GM12864 (cell line): ENCODE results near the gene GCLC.

Experiments
- DNase-seq: peaks from one replicate; pipeline ENCODE4 v3.0.0-alpha.2; 2011; ENCODE audit warnings: low read depth
- H3K4me3 ChIP-seq: 2 replicates; pipeline ENCODE4 v1.5.1; 2011; ENCODE audit warnings: mild to moderate bottlenecking, low read depth, low read length, control low read depth
- CTCF ChIP-seq: IDR thresholded peaks from 2 replicates; pipeline ENCODE4 v1.5.1; 2011; ENCODE audit warnings: low read depth, mild to moderate bottlenecking, moderate library complexity, low read length, control low read depth, inconsistent platforms; ENCODE audit errors: missing control alignments

Gene GCLC

GRCh38 chr6:53503060-53503459 is 41.8 kb downstream of the GCLC start:
- no peak for TF ChIP-seq CTCF
- DNase-seq, result no peak

DNA sequence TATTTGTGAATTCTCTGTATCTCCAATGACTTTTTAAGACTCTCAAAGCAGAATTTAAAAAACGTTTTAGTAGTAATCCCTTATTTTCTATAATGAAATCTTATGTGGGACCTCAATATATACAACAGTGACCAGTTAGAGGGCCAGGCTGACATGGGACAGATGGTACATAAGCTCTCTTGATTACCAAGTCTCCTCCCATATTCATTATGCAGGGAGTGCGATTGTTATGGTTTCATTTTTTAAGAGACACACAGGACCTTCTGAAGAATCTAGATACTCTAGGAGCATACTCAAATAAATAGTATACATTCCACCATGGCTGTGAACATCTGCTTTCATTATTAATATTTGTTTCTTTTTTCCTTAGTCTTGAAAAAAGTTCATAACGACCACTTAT is 43.5 kb downstream of the GCLC start:
- no peak overlapping the region for H3K4me3 ChIP-seq
- no peak for TF ChIP-seq CTCF
- DNase-seq, result no peak

More at GRCh38 chr6:53503060-53503459, 41.8 kb downstream of the GCLC start:
- H3K4me3 ChIP-seq, result no peak overlapping the region

GRCh38 chr6:53500095-53500494 is 44.8 kb downstream of the GCLC start:
- DNase-seq, result no peak
- no peak overlapping the region for H3K4me3 ChIP-seq
- TF ChIP-seq CTCF, result no peak

- no peak overlapping the region for H3K4me3 ChIP-seq
- TF ChIP-seq CTCF, result no peak
- no peak for DNase-seq
Measured at GRCh38 chr6:53499094-53499493, 45.8 kb downstream of the GCLC start.

DNA sequence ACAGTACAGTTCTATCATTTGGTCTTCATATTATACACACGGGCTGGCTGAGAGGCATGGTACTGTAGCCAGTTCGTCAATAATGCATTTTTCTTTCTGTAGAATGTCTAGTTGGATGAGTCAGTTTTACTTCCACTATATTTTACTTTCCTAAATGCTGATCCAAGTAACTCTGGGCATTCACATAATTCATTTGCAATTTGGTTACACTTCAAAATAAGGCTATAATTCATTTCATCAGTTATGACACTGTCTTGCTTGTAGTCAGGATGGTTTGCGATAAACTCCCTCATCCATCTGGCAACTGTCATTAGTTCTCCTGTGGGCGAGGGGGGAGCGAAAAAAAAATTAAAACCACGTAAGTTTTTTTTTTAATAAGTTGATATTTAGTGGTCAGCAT is 46.3 kb downstream of the GCLC start:
- TF ChIP-seq CTCF, result no peak
- no peak for DNase-seq
- no peak overlapping the region for H3K4me3 ChIP-seq

- DNase-seq, result no peak
- no peak overlapping the region for H3K4me3 ChIP-seq
- no peak for TF ChIP-seq CTCF
Measured at GRCh38 chr6:53497905-53498304, 47.0 kb downstream of the GCLC start.

- no peak for TF ChIP-seq CTCF
- DNase-seq, result no peak
- H3K4me3 ChIP-seq, result no peak overlapping the region
Measured at GRCh38 chr6:53496797-53497375, 48.0 kb downstream of the GCLC start.
